GM10266 (cell line): Measurements from ENCODE around the gene ROR2.
A peak's percentile ranks its signal among the peaks of the same experiment; 100 is the strongest.
"Not testable (repeated sequence)": the region's sequence is repeated elsewhere in the genome, so short reads cannot be mapped to it uniquely, and the experiment has no call there.

Experiments used
- DNase-seq: peaks from one replicate; pipeline ENCODE4 v3.0.0; 2012; ENCODE audit errors: extremely low spot score
- CTCF ChIP-seq: IDR thresholded peaks from 2 replicates; pipeline ENCODE4 v1.5.1; 2012; ENCODE audit warnings: mild to moderate bottlenecking, low read depth; ENCODE audit not compliant: control insufficient read depth, insufficient read depth; ENCODE audit errors: missing control alignments

ROR2 gene

DNA sequence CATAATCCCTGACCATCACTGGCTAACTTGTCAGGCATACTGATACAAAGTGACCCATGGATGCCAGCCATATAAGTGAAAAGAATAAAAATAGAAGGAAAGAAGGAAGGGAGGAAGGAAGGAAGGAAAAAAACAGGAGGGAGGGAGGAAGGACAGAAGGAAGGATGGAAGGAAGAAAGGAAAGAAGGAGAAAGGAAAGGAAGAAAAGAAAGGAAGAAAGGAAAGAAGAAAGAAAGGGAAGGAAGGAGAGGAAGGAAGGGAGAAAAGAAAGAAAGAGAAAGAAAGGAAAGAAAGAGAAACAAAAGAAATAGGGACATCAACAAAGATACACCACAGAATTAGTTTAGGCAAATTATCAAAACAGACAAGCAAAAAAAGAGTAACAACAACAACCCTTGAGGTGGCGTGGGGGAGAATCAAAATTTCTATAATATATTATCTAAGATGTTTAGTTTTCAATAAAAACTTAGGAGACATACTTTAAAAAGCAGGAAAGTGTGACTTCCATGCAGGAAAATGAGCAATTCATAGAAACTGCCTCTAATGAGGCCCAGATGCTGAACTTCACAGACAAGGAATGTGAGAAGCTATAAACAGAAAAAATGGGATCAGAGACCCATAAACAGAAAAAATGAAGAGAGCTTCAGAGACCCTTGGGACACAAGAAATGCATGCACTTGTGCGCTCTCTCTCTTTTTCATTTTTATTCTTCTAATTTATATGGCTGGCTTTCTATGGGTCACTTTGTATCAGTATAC, 430.3 kb downstream of the ROR2 start:
- no peak for TF ChIP-seq CTCF
- DNase-seq: no peak

GRCh38 chr9:91518462-91518861, 431.6 kb downstream of the ROR2 start:
- TF ChIP-seq CTCF: no peak
- DNase-seq: no peak

- TF ChIP-seq CTCF: no peak
- no peak for DNase-seq
Measured at GRCh38 chr9:91517801-91518200, 432.2 kb downstream of the ROR2 start.

DNA sequence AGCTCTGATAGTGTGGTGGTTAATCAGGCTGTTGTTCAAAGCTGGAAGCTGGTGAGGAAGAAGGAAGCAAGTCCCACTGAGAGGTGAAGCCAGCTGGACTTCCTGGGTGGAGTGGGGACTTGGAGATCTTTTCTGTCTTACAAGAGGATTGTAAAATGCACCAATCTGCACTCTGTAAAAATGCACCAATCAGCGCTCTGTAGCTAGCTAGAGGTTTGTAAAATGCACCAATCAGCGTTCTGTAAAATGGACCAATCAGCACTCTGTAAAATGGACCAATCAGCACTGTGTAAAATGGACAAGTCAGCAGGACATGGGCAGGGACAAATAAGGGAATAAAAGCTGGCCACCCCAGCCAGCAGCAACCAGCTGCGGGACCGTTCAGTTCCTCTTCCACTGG, 432.7 kb downstream of the ROR2 start:
- not testable (repeated sequence) for DNase-seq

- DNase-seq: no peak
- TF ChIP-seq CTCF: no peak
Measured at GRCh38 chr9:91516777-91517176, 433.3 kb downstream of the ROR2 start.

DNA sequence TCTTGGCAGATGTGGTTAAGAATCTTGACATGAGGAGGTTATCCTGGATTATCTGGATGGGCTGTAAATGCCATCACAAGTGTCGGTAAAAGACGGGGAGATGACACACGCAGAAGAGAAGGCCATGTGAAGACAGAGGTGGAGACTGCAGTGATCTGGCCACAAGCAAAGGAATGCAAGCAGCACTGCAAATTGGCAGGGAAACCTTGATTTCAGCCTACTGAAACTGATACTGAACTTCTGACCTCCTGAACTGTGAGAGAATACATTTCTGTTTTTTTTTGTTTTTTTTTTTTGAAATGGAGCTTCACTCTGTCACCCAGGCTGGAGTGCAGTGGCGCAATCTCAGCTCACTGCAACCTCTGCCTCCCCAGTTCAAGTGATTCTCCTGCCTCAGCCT, 433.9 kb downstream of the ROR2 start:
- TF ChIP-seq CTCF: no peak
- no peak for DNase-seq

- peak; percentile 42 for DNase-seq
- TF ChIP-seq CTCF: no peak
Measured at GRCh38 chr9:91515074-91515687, 434.8 kb downstream of the ROR2 start.
